A549 (cell line): ENCODE results near the gene SLC1A2.

Experiments
- EP300 ChIP-seq, 2 experiments: fragments of >200 bp; sonication (Bioruptor Twin); formaldehyde crosslinking; IDR thresholded peaks; 2 replicates in 1 of 2; 3 replicates in 1 of 2; pipeline ENCODE4 v1.6.1; 2016 to 2017
- POLR2A ChIP-seq: IDR thresholded peaks from 2 replicates; pipeline ENCODE4 v1.6.1; 2012; ENCODE audit warnings: mild to moderate bottlenecking, low read length
- TF ChIP-seq, protein P1 (sequence below): fragments of >200 bp; sonication (Bioruptor Twin); formaldehyde crosslinking; IDR thresholded peaks from 3 replicates; pipeline ENCODE4 v1.5.1; 2016
- TF ChIP-seq, protein P2 (sequence below): IDR thresholded peaks from 2 replicates; pipeline ENCODE4 v1.6.1; 2012

DNA sequence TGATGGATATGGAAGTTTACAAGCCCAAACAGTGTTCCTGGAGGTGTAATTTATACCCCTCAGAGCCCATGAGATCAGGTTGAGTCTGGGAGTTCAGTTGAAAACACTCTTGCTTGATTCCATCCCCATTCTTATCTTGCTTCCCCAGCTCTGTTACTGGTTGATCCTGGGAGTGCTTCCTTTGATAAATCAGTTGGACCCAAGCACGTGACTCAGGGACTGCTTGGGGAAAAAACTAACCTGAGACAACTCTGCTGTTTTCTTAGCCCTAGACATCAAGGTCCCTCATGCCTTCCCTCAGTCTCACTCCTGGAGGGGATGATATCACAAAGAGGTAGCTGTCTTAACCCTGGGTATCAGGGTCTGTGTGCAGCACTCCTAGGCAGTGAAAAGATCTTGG lies 35.0 kb upstream of the SLC1A2 start:
- TF ChIP-seq, protein P1, sequence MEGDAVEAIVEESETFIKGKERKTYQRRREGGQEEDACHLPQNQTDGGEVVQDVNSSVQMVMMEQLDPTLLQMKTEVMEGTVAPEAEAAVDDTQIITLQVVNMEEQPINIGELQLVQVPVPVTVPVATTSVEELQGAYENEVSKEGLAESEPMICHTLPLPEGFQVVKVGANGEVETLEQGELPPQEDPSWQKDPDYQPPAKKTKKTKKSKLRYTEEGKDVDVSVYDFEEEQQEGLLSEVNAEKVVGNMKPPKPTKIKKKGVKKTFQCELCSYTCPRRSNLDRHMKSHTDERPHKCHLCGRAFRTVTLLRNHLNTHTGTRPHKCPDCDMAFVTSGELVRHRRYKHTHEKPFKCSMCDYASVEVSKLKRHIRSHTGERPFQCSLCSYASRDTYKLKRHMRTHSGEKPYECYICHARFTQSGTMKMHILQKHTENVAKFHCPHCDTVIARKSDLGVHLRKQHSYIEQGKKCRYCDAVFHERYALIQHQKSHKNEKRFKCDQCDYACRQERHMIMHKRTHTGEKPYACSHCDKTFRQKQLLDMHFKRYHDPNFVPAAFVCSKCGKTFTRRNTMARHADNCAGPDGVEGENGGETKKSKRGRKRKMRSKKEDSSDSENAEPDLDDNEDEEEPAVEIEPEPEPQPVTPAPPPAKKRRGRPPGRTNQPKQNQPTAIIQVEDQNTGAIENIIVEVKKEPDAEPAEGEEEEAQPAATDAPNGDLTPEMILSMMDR, result no peak
- TF ChIP-seq, protein P2, sequence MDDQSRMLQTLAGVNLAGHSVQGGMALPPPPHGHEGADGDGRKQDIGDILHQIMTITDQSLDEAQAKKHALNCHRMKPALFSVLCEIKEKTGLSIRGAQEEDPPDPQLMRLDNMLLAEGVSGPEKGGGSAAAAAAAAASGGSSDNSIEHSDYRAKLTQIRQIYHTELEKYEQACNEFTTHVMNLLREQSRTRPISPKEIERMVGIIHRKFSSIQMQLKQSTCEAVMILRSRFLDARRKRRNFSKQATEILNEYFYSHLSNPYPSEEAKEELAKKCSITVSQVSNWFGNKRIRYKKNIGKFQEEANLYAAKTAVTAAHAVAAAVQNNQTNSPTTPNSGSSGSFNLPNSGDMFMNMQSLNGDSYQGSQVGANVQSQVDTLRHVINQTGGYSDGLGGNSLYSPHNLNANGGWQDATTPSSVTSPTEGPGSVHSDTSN, result no peak
- TF ChIP-seq EP300 (IDR thresholded peaks at IDR 0.05) (no peak), POLR2A (no peak)
